GM12875 (cell line): Measurements from ENCODE around the gene SORCS2.

ENCODE experiments used
- H3K4me3 ChIP-seq: one replicate; pipeline ENCODE4 v1.5.1; 2011; ENCODE audit warnings: low read depth, low read length, control low read depth
- CTCF ChIP-seq: IDR thresholded peaks from 2 replicates; pipeline ENCODE4 v1.5.1; 2011; ENCODE audit warnings: low read depth, mild to moderate bottlenecking, control low read depth, inconsistent platforms, low read length, moderate library complexity, borderline replicate concordance; ENCODE audit not compliant: insufficient read depth

The SORCS2 gene

GRCh38 chr4:7716010-7716721, 523.8 kb downstream of the SORCS2 start:
- H3K4me3 ChIP-seq: no peak overlapping the region
- TF ChIP-seq CTCF: no peak

- H3K4me3 ChIP-seq: no peak overlapping the region
- no peak for TF ChIP-seq CTCF
Observed at GRCh38 chr4:7717161-7717560, 524.8 kb downstream of the SORCS2 start.

GRCh38 chr4:7717946-7718490, 525.7 kb downstream of the SORCS2 start:
- no peak for TF ChIP-seq CTCF
- no peak overlapping the region for H3K4me3 ChIP-seq

- TF ChIP-seq CTCF: peak; percentile 80
- no peak overlapping the region for H3K4me3 ChIP-seq
Observed at GRCh38 chr4:7719354-7720174, 527.2 kb downstream of the SORCS2 start.

- H3K4me3 ChIP-seq: no peak overlapping the region
- TF ChIP-seq CTCF: peak; percentile 28; the same call in 1 of the 2 replicates
Observed at GRCh38 chr4:7721984-7722551, 529.7 kb downstream of the SORCS2 start.

GRCh38 chr4:7722766-7723387, 530.5 kb downstream of the SORCS2 start:
- H3K4me3 ChIP-seq: no peak overlapping the region
- TF ChIP-seq CTCF: no peak
